Measurements from ENCODE around the gene ATP5MC2. TPM values are rescaled to one million over a fixed set of nuclear protein-coding genes. Genes with fewer than 3 reads are reported as not detected.

The ATP5MC2 gene
- total RNA-seq, 1 donor from 2014 or later, result 433 TPM

Other genes starting within 250 kb of the ATP5MC2 start
- 178 and 198 TPM in 2 replicates for gene PRR13, start 234.3 kb downstream of the ATP5MC2 start, total RNA-seq
- 985 and 1,001 TPM in 2 replicates for gene PCBP2, start 224.0 kb downstream of the ATP5MC2 start, total RNA-seq
- 14.4 and 14.7 TPM in 2 replicates for gene MAP3K12, start 176.6 kb downstream of the ATP5MC2 start, total RNA-seq
- gene TARBP2, start 174.8 kb downstream of the ATP5MC2 start, total RNA-seq, result 43.9 and 47.0 TPM in 2 replicates
- gene NPFF, start 168.6 kb downstream of the ATP5MC2 start, total RNA-seq, result not detected in 2 replicates
- gene ATF7, start 49.7 kb downstream of the ATP5MC2 start, total RNA-seq, result 28.0 and 32.0 TPM in 2 replicates
- 19.8 and 22.4 TPM in 2 replicates for gene CALCOCO1, start 51.4 kb upstream of the ATP5MC2 start, total RNA-seq
- not detected in 2 replicates for gene CISTR, start 75.9 kb upstream of the ATP5MC2 start, total RNA-seq